AG04449 (cell line): ENCODE data around the gene ARHGEF5.
"Not testable (repeated sequence)": the region's sequence is repeated elsewhere in the genome, so short reads cannot be mapped to it uniquely, and the experiment has no call there.

Experiments
- CTCF ChIA-PET: fragments of 350-600 bp; formaldehyde crosslinking; extraction: SDS; loops from one replicate; lab custom pipeline; 2021; ENCODE audit warnings: antibody characterized with exemption; lab: Yijun Ruan, JAX
- POLR2A ChIA-PET: fragments of 400-600, 350-600 bp; formaldehyde crosslinking; extraction: SDS; loops from one replicate; lab custom pipeline; 2020; ENCODE audit warnings: antibody characterized with exemption, inconsistent platforms; lab: Yijun Ruan, JAX
- DNase-seq: peaks from one replicate; pipeline ENCODE4 v3.0.0-alpha.2; 2010; ENCODE audit warnings: low read depth, low spot score
- H3K4me3 ChIP-seq: 2 replicates; pipeline ENCODE4 v1.5.1; 2011; ENCODE audit warnings: low read depth, mild to moderate bottlenecking, control low read depth, low read length

Gene ARHGEF5

DNA sequence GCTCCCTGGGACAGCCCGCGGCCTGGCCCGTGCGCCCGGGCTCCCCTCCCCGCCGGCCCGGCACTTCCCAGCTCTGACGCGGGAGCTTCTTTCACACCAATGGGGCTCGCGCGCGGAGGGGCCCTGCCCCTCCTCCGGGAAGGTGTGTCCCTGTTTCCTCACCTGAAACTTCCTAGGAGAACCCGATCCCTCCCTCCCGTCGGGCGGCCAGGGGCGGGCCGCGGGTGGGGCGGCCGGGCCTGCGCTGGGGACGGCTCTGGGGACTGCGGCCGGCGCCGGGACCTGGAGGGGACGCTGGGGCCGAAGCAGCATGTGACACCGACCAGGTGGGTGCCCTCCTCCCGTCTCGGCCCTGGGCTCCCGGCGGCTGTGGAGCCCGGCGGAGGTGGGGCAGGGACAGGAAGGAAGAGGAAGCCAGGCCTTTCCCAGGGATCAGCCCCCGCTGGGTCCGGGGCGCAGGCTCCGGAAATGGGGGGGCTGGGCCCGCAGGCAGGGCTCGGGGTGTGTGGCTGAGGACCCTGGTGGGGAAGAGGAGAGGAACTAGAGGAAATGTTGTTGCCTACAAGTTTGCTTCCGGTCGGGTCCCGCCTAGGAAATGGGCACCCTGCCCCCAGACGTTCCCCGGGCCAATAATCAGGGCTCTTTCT, at the start of gene ARHGEF5:
ARHGEF5 (plus strand) TSS at position 227 of the 647 bp plus-strand sequence. CDS start 7,268 bp downstream, outside the sequence.
- CTCF ChIA-PET, H3K4me3 ChIP-seq, POLR2A ChIA-PET, DNase-seq: not testable (repeated sequence)

DNA sequence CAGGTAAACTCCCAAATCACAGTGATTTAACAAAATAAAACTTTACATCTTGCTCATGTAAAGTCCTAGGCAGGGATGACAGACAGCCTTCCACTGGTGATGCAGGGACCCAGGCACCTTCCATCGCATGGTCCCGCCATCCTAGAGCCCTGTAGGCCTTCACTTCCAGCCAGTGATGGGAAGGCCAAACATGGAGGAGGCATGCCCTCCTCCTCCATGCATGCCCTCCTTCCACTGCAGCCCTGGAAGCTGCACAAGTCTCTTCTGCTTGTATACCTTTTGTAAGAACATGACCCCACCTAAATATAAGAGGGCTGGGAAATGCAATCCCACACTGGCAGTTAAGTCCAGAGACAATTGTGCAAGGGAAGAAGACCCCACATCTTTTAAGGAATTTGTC, 45.5 kb upstream of the ARHGEF5 start:
- DNase-seq, H3K4me3 ChIP-seq, POLR2A ChIA-PET, CTCF ChIA-PET: not testable (repeated sequence)

DNA sequence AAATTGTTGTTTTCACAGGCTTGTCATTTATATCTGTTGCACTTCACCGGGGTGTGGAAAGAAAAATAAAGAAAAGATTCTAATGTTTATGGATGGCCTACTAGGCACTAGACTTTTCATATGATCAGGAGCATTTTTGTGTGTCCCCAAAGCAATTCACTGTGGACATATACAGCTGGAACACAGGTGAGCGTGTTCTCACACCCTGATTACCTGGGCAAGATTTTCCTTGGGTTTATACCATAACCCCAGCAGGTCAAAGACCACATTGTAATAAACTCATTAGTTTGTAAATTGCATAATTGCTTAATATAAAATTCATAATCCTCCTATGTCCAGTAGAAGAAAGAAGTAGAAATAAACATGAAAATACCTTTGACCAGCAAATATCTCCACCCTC, 44.0 kb upstream of the ARHGEF5 start:
- DNase-seq, POLR2A ChIA-PET, CTCF ChIA-PET, H3K4me3 ChIP-seq: not testable (repeated sequence)

DNA sequence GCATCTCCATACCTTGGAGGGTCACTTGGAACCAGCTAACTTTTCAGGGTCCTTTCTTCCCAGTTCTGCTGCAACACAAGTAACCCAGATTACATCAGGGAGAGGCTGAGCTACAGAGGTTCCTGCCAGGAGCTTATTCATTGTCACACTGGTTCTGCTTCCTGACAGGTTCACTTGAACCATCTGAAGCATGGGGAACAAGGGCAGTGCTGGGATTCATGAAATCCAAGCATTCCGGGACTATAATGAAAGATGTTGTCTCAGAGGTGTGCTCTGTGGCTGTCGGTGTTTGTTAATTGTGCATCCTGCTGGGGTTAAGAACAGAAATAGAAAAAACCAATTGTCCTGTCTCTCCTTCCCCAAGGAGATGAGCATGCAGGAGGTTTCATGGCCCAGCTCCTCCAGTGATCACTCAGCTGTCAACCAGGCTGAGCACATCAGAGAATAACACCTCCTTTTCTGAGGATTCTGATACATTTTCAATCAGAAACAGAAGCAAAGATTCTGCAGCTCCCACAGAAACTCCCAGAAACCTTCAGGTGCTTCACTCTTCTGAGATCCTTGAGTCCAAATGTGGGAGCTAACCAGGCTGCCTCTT, 43.2 kb upstream of the ARHGEF5 start, which contains the start of gene OR2A1:
OR2A1 (plus strand) TSS at position 548 of the 598 bp plus-strand sequence. CDS start 5,706 bp downstream, outside the sequence.
- POLR2A ChIA-PET, DNase-seq, H3K4me3 ChIP-seq, CTCF ChIA-PET: not testable (repeated sequence)

DNA sequence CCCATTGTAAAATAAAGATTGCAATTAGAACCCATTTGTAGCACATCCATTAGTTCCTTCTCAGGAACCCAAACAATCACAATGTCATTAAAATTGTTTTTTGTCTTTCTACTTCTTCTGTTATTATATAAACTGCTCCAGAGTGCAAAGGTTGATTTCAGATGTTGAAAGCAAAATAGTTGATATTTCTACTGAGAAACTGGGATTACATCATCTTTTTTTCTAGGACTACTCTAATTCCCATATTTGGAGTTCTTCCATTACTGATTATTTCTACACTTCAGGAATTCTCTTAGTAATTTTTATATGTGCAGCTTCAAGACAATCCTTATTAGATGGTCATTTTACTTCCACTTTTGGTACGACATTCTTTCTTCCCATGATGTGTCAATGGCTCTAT, 37.7 kb upstream of the ARHGEF5 start:
- DNase-seq, POLR2A ChIA-PET, CTCF ChIA-PET, H3K4me3 ChIP-seq: not testable (repeated sequence)

DNA sequence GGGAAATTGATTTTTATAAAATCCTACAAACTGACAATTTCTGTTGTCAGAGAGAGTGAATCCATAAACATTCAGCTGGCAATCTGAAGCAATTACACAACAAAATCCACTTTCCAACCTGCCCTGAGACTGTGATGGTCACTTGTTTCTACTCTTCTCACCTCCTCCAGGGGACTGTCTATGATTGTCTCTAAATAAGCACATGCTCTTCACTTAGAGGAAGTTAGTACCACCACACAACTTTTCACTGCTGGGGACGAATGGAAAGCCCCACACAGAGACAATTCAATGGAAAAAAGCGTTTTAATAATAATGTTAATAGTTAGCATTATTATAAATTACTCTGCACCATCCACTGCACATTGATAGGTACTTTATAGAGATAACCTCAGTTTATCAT, 35.7 kb upstream of the ARHGEF5 start:
- POLR2A ChIA-PET, H3K4me3 ChIP-seq, DNase-seq, CTCF ChIA-PET: not testable (repeated sequence)

DNA sequence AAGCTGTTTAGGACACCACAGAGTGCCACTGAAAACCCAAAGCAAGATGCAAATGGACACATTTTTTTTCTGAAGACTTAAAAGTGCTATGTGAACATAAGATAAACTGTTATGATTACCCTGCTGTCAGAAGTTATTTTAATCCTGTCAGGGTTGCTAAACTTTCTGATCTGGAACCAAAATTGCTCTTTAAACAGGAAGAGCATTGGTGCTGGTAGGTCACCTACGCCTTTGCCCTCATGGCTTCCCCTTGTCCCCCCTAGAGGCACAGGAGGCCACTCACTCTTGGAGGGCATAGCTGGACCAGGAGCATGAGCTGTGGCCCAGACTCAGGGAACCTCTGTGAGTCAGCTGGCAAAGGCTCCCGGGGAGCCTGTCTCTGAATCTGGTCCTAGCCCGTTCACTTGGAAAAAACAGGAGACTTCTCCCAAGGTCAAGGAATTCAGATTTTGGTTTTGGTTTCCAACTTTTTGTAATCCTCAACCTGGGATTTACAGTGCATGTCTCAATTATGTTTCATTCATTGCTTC, 33.5 kb upstream of the ARHGEF5 start:
- DNase-seq, CTCF ChIA-PET, H3K4me3 ChIP-seq, POLR2A ChIA-PET: not testable (repeated sequence)

DNA sequence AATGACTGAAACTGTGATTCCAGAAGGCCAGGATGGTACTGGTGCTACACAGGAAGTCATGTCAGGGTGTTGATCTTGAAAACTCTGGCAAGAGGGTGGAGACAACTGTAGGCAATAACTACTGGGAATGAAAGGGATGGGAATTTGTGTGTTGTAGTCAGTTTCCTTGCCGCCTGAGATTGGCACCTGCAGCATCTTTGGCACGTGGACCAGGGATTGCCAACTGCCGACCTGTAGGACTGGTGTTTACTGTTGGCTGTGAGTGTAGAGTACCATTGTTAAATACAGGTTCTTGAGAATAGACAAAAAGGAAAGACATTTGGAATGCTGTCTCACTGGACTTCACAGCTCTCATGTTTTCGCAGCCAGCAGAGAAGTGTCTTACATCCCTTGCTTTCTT, 31.8 kb upstream of the ARHGEF5 start:
- POLR2A ChIA-PET, DNase-seq, CTCF ChIA-PET, H3K4me3 ChIP-seq: not testable (repeated sequence)

DNA sequence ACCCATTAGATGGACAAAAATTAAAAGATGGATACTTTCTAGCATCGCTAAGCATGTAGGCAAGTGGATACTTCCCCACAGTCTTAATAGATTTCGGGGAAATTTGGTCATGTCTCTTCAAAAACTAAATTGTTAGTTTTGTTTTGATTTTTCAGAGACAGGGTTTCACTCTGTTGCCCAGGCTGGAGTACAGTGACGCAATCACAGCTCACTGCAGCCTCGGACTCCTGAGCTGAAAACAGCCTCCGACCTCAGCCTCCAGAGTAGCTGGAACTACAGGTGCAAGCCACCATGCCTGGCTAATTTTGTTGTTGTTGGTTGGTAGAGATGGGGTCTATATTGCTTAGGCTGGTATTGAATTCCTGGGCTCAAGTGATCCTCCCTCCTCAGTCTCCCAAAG, 29.3 kb upstream of the ARHGEF5 start:
- POLR2A ChIA-PET, H3K4me3 ChIP-seq, DNase-seq, CTCF ChIA-PET: not testable (repeated sequence)

DNA sequence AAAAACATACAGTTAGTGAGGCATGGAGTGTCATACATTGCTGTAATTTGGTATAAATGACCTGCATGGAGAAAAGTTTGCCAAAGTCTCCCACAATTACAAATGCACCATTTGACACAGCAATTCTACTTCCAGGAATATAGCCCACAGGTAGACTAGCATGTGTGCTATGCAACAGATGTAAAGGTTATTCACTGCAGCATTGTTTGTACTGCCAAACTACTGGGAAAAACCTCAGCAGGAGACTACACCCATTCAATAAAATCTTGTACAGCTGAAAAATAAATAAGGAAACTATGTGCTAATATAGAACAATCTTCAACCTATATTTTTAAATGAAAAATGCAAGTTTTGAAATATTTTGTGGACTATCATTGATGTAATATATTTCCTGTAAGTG, 25.2 kb upstream of the ARHGEF5 start:
- POLR2A ChIA-PET, DNase-seq, CTCF ChIA-PET, H3K4me3 ChIP-seq: not testable (repeated sequence)

DNA sequence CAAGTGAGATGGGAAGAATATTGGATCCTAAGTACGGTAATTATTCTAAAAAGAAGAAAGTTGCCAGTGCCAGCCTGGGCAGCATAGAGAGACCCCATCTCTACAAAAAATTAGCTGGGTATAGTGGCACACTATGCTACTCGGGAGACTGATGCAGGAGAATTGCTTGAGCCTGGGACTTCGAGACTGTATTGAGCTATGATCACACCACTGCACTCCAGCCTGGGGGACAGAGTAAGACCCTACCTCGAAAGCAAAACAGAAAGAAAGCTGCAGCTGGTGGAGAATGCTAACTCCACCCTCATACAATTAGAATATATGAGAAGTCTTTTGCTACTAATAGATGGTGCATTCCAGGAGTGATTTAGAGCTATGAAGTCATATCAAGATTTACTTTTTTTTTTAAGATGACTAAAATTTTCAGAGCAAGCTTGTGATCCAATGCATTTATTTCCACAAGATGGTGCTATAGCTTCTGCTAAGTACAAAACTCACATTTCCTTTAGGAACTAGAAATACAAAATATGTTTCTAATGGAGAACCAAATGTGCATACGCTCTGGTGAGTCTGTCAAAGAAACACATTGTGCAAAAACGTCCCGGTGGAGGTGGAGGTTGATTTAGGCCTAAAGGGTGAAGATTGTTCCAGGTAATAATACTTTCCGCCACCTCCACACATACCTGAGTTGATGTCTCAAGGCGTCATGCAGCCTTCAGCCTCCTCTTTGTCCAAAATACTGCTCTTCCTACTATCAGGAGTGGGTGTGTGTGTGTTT, 23.8 kb upstream of the ARHGEF5 start:
- CTCF ChIA-PET, result interaction anchor here (1.2 kb wide), 1 partner anchor 61 kb away, joined by 6 read pairs; no protein-coding TSS in a partner anchor
- H3K4me3 ChIP-seq, DNase-seq, POLR2A ChIA-PET: not testable (repeated sequence)

DNA sequence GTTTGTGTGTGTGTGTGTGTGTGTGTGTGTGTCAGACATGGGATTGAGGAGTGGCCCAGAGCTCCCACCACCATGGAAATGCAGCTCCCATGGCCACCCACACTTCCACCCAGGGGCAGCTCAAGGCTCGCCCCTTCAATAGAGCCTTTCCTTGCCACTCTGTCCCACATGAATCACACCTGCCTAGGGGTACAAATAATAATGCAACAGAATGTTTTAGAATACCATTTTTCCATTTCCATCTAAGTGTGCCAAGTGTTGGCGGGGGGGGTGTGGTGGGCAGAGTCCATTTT, 23.3 kb upstream of the ARHGEF5 start:
- CTCF ChIA-PET, result interaction anchor here (1.2 kb wide), 1 partner anchor 60 kb away, joined by 6 read pairs; no protein-coding TSS in a partner anchor

DNA sequence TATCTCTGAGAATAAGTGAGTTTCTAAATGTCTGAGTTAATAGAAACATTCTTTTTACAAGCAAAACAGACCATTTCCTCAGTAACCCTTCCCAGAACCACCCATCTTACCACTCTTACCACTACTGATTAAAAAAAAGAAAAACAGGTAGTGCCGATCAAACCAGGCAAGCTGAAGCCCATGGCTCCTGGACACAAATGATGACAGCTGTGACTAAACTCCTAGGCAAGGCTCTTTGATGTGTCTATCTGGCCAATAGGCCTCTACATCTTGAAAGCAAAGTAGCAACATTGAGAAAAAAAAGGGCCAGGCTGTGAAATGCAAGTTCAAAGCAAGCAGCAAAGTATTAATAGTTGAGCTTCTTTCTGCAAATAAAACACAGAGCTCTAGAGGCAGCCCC, 6.6 kb upstream of the ARHGEF5 start:
- DNase-seq, CTCF ChIA-PET, H3K4me3 ChIP-seq, POLR2A ChIA-PET: not testable (repeated sequence)

More for the DNA sequence above, 23.3 kb upstream of the ARHGEF5 start:
- POLR2A ChIA-PET, DNase-seq, H3K4me3 ChIP-seq: not testable (repeated sequence)

DNA sequence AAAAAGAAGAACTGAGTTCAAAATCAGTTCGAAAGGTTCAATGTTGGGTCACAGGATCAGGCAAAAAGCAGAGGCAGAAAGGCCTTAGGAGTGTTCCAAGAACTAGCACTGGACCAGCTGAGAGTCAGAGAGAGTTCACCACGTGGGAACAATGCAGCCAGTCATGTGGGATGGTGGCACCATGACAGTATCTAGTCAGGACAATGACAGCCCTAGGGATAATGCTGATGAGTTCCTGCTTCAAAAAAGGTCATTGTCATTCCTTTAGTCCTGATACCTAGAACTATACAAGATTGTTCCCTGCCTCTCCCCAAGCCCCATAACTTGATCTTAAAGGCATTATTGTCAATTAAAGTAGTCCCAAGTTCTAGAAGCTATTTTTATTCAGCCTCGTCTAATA, 3.5 kb upstream of the ARHGEF5 start:
- H3K4me3 ChIP-seq, CTCF ChIA-PET, POLR2A ChIA-PET, DNase-seq: not testable (repeated sequence)

DNA sequence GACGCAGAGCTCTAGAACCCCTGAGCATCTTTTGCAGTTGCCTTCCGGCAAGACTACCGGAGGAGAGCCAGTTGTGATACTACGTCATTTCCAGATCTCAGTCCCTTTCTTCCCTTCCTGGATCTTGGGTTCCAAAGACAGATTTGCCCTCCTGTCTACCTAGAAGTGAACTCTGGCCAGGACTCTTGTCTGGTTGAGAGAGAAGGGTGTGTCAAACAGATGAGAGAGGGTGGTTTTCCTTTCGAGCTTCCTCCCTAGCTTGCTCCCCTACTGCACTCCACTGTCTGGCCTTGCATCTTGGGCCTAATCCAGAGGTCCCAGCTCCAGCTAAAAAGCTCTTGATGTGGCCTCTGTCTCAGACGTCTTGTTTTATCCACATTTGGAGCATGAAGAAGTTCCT, 983 bp downstream of the ARHGEF5 start:
- POLR2A ChIA-PET, DNase-seq, H3K4me3 ChIP-seq, CTCF ChIA-PET: not testable (repeated sequence)

DNA sequence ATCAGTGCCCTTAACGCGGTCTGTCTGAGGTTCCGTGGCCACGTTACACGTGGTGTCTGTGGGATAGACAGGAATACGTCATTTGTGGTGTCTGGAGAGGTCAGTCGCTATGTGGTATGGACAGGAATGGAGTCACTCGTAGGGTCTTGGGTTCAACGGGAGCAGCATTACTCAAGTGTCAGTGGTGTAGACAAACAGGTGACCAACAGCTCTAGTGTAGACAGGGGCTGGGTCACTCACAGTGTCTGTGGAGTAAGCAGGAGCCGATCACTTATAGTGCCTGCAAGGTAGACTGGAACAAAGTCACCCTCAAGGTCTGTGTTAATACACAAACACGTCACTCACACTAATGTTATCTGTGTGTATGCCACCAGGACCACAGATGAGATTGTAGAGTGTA, 1.7 kb downstream of the ARHGEF5 start:
- POLR2A ChIA-PET, H3K4me3 ChIP-seq, CTCF ChIA-PET: not testable (repeated sequence)

More for the DNA sequence above, 1.7 kb downstream of the ARHGEF5 start:
- not testable (repeated sequence) for DNase-seq
